BJ (cell line): ENCODE results near the gene LCA5L. TPM values are rescaled to one million over a fixed set of nuclear protein-coding genes. Genes with fewer than 3 reads are reported as not detected.

Source experiments
- CTCF ChIA-PET: fragments of 350-600 bp; formaldehyde crosslinking; extraction: SDS; loops from one replicate; lab custom pipeline; 2021; ENCODE audit warnings: antibody characterized with exemption, inconsistent platforms; lab: Yijun Ruan, JAX
- POLR2A ChIA-PET: fragments of 300-600 bp; sonication (Branson Sonifier 250); formaldehyde crosslinking; extraction: SDS; loops from one replicate; lab custom pipeline; 2021; ENCODE audit warnings: antibody characterized with exemption; lab: Charles Lee
- DNase-seq: peaks from one replicate; pipeline ENCODE4 v3.0.0-alpha.2; 2011; ENCODE audit warnings: low read depth
- H3K27me3 ChIP-seq: 2 replicates; pipeline ENCODE4 v1.6.0; 2011; ENCODE audit warnings: low read length; ENCODE audit not compliant: control insufficient read depth, insufficient read depth
- H3K36me3 ChIP-seq: 2 replicates; pipeline ENCODE4 v1.5.1; 2011; ENCODE audit warnings: low read length; ENCODE audit not compliant: control insufficient read depth, insufficient read depth
- H3K4me3 ChIP-seq: 2 replicates; pipeline ENCODE4 v1.5.1; 2011; ENCODE audit warnings: low read depth, mild to moderate bottlenecking, control low read depth, low read length
- CTCF ChIP-seq: IDR thresholded peaks from 2 replicates; pipeline ENCODE4 v1.5.1; 2011; ENCODE audit warnings: low read depth, mild to moderate bottlenecking, control low read depth, inconsistent platforms, low read length, moderate library complexity; ENCODE audit not compliant: insufficient read depth
- polyA plus RNA-seq: library from polyadenylated mRNA; depleted of rRNA; stranded (reverse); fragments of >200 nt; gene quantifications from 2 replicates; pipeline ENCODE4 v1.2.3, GENCODE V29; 2011

LCA5L gene
- polyA plus RNA-seq, 1 experiment: 0.69 TPM

GRCh38 chr21:39444421-39445180 lies 977 bp downstream of the LCA5L start:
- ChIA-PET CTCF (interaction anchor here (0.5 to 1.1 kb wide), 3 partner anchors 14 to 1224 kb away, joined by 3 to 4 read pairs (median 3); no protein-coding TSS in a partner anchor), POLR2A (interaction anchor here (0.6 kb wide), 1 partner anchor 98 kb away, joined by 3 read pairs; no protein-coding TSS in a partner anchor)
- Histone ChIP-seq H3K4me3 (peak overlapping the region; percentile 83), H3K36me3 (no peaks in the 10 kb centered on the region), H3K27me3 (no peaks in the 10 kb centered on the region; the same call in 1 of the 2 replicates)
- TF ChIP-seq CTCF: no peak
- no peak for DNase-seq

- DNase-seq: no peak
- CTCF ChIA-PET: interaction anchor here (0.6 to 4.0 kb wide), 18 partner anchors 8 to 241 kb away, joined by 3 to 25 read pairs (median 4); no protein-coding TSS in a partner anchor
- POLR2A ChIA-PET: no interaction called here
- H3K36me3 ChIP-seq: no peaks in the 10 kb centered on the region
- H3K4me3 ChIP-seq: no peak overlapping the region
- no peaks in the 10 kb centered on the region for H3K27me3 ChIP-seq
- peak; percentile 86 for TF ChIP-seq CTCF
Measured at GRCh38 chr21:39441502-39442475, 3.8 kb downstream of the LCA5L start.

GRCh38 chr21:39439232-39439631 lies 6.3 kb downstream of the LCA5L start:
- CTCF ChIA-PET: interaction anchor here (4.0 kb wide), 1 partner anchor 9 kb away, joined by 25 read pairs; no protein-coding TSS in a partner anchor

GRCh38 chr21:39434950-39435349 lies 10.6 kb downstream of the LCA5L start:
- ChIA-PET CTCF (no interaction called here), POLR2A (no interaction called here)
- no peak for TF ChIP-seq CTCF
- no peaks in the 10 kb centered on the region for H3K36me3 ChIP-seq
- no peak for DNase-seq
- no peaks in the 10 kb centered on the region for H3K27me3 ChIP-seq
- no peak overlapping the region for H3K4me3 ChIP-seq

More at GRCh38 chr21:39439232-39439631, 6.3 kb downstream of the LCA5L start:
- Histone ChIP-seq H3K4me3 (no peak overlapping the region), H3K27me3 (no peaks in the 10 kb centered on the region), H3K36me3 (no peaks in the 10 kb centered on the region)
- TF ChIP-seq CTCF: no peak
- DNase-seq: no peak
- POLR2A ChIA-PET: no interaction called here
